ENCODE measurements around the gene KRTAP10-8.
"Not testable (repeated sequence)": the region's sequence is repeated elsewhere in the genome, so short reads cannot be mapped to it uniquely, and the experiment has no call there.

Gene KRTAP10-8

DNA sequence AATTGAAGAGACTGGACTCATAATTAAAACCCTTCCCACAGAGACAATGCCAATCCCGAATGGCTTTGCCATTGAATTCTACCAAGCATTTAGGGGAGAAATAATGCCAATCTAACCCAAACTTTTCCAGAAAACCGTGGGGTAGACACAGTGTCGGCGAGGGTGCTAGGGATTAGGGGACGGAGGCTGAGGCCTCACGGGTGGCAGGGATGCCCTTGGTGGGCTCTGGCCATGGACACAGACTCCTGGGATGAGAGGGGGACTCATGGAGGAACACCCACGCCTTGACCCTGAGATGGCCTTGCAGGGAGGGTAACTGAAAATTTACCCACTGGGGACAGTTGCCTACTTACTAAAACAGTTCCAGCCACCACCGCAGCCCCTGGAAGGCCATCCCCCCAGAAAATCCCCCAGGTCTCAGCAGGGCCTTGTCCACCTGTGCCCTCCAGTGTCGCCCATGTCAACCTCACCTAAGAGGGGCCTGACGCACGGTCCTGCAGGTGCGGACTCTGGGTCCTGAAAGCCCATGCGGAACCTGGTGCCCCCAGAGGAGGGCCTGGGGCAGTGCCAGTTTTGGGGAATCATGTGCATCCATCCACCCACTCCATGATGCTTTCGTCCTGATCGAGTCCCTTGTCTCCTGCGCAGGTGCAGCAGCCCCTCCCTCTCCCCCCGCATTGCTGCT lies 33.4 kb upstream of the KRTAP10-8 start:
- Histone ChIP-seq H3K27me3 (ENCODE audit: insufficient read depth, low read depth, severe bottlenecking) (no peaks in the 10 kb centered on the region), H3K27ac (no peak overlapping the region), H3K36me3 (no peaks in the 10 kb centered on the region), H3K9me3 (ENCODE audit: severe bottlenecking) (peaks cover 17% of the 10 kb centered on the region), H3K4me3 (ENCODE audit: low read depth, low read length) (no peak overlapping the region)
- TF ChIP-seq, protein P1, sequence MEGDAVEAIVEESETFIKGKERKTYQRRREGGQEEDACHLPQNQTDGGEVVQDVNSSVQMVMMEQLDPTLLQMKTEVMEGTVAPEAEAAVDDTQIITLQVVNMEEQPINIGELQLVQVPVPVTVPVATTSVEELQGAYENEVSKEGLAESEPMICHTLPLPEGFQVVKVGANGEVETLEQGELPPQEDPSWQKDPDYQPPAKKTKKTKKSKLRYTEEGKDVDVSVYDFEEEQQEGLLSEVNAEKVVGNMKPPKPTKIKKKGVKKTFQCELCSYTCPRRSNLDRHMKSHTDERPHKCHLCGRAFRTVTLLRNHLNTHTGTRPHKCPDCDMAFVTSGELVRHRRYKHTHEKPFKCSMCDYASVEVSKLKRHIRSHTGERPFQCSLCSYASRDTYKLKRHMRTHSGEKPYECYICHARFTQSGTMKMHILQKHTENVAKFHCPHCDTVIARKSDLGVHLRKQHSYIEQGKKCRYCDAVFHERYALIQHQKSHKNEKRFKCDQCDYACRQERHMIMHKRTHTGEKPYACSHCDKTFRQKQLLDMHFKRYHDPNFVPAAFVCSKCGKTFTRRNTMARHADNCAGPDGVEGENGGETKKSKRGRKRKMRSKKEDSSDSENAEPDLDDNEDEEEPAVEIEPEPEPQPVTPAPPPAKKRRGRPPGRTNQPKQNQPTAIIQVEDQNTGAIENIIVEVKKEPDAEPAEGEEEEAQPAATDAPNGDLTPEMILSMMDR (IDR thresholded peaks at IDR 0.05; ENCODE audit: low read depth, low read length): no peak
- no peak for DNase-seq

DNA sequence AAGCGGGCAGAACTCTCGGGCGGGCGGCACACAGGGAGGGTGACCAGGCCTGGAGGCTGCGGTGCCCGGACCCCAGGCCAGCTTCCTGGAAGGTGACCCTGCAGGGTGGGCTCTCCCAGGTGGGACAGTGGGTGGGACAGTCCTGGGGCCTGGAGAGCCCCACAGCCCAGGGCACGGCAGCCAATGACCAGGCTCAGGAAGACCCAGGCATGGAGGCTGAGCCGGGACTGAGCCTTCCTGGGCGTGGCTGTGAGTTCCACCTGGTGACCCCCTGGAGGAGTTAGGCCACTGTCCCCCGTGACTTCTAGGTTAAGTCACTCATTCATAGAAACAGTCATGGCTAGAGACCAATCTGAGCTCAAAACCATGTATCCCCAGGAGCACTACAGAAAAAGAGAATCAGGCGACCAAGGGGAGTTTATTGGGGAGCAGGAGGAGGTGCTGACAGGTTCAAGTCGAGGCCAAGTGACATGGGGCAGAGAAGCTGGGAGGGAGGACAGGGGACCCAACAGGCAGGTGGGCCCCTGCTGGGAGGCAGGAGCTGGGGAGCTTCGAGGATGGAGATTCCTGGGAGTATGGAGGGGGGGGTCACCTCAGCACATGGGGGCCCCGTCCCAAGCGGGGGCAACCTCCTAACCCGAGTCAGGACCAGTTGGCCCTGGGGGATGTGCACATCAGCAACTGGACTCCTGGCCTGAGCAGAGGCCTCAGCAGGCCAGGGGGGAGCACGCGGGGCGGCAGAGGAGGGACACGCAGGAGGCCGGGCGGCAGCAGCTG lies 32.6 kb upstream of the KRTAP10-8 start:
- no peak for DNase-seq
- Histone ChIP-seq H3K36me3 (no peaks in the 10 kb centered on the region), H3K27me3 (ENCODE audit: insufficient read depth, low read depth, severe bottlenecking) (no peaks in the 10 kb centered on the region), H3K4me3 (ENCODE audit: low read depth, low read length) (no peak overlapping the region), H3K27ac (no peak overlapping the region), H3K9me3 (ENCODE audit: severe bottlenecking) (peaks cover 17% of the 10 kb centered on the region)
- TF ChIP-seq, protein P1 (IDR thresholded peaks at IDR 0.05; ENCODE audit: low read depth, low read length): no peak

DNA sequence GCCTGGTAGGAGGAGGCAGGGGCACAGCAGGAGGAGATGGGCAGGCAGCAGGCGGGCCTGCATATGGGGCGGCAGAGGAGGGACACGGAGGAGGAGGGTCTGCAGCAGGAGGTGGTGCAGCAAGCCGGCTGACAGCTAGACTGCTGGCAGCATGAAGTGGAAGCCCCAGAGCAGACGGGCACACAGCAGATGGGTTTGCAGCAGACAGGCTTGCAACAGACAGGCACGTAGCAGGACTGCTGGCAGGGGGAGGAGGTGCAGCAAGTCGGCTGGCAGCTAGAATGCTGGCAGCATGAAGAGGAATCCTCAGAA lies 32.1 kb upstream of the KRTAP10-8 start:
- H3K27me3 ChIP-seq (ENCODE audit: insufficient read depth, low read depth, severe bottlenecking): no peaks in the 10 kb centered on the region
- H3K36me3 ChIP-seq: no peaks in the 10 kb centered on the region
- no peak overlapping the region for H3K27ac ChIP-seq
- TF ChIP-seq, protein P1 (IDR thresholded peaks at IDR 0.05; ENCODE audit: low read depth, low read length): no peak
- peaks cover 17% of the 10 kb centered on the region for H3K9me3 ChIP-seq (ENCODE audit: severe bottlenecking)
- DNase-seq: no peak
- no peak overlapping the region for H3K4me3 ChIP-seq (ENCODE audit: low read depth, low read length)

DNA sequence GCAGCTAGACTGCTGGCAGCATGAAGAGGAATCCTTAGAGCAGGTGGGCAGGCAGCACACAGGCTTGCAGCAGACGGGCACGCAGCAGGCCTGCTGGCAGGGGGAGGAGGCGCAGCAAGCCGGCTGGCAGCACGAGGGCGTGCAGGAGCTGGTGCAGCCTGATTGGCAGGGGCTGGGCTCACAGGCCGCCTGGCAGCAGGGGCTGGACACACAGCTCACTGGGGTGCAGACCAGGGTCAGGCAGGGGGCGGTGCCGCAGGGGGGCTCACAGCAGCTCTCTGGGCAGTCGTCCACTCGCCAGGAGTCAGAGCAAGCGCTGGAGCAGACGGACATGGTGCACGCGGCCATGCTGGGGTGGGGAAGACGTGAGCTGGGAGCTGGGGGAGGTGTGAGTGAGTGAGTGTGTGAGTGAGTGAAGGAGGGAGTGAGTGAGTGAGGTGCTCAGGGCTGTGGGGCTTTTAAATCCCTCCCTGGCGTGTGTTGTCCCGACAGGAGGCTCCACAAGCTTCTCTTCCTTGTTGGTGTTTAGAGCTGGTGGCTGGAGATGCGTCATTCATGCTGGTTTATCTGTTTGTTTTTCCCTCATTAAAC lies 31.6 kb upstream of the KRTAP10-8 start, which contains the start of gene KRTAP10-5:
KRTAP10-5 (minus strand) TSS at position 374 of the 591 bp plus-strand sequence; CDS start at position 348, 26 bp downstream.
- not testable (repeated sequence) for DNase-seq

DNA sequence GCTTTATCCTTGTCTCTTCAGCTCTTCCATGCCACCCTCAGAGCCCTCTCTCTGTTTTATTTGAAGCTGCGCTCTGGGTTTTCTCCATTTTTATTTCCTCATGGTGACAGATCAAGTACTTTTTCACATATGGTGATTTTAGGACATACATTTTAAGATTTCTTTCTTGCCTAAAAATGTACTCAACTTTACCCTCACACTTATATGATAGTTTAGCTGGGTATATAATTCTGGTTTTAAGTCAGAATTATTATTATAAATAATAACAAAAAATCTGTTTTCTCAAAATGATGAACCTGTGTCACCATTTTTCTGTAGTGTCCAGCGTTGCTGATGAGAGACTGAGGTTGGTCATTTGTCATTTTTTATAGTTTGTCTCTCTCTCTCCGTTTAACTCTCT lies 30.7 kb upstream of the KRTAP10-8 start:
- DNase-seq: no peak
- TF ChIP-seq, protein P1 (IDR thresholded peaks at IDR 0.05; ENCODE audit: low read depth, low read length): no peak
- H3K27me3 ChIP-seq (ENCODE audit: insufficient read depth, low read depth, severe bottlenecking): no peaks in the 10 kb centered on the region
- peaks cover 17% of the 10 kb centered on the region for H3K9me3 ChIP-seq (ENCODE audit: severe bottlenecking)
- no peaks in the 10 kb centered on the region for H3K36me3 ChIP-seq
- H3K4me3 ChIP-seq (ENCODE audit: low read depth, low read length): no peak overlapping the region
- no peak overlapping the region for H3K27ac ChIP-seq

More for the DNA sequence above, 31.6 kb upstream of the KRTAP10-8 start, which contains the start of gene KRTAP10-5:
- H3K9me3 ChIP-seq (ENCODE audit: severe bottlenecking): peaks cover 17% of the 10 kb centered on the region
- not testable (repeated sequence) for H3K27ac ChIP-seq; H3K27me3 ChIP-seq (ENCODE audit: insufficient read depth, low read depth, severe bottlenecking); H3K36me3 ChIP-seq; H3K4me3 ChIP-seq (ENCODE audit: low read depth, low read length)

DNA sequence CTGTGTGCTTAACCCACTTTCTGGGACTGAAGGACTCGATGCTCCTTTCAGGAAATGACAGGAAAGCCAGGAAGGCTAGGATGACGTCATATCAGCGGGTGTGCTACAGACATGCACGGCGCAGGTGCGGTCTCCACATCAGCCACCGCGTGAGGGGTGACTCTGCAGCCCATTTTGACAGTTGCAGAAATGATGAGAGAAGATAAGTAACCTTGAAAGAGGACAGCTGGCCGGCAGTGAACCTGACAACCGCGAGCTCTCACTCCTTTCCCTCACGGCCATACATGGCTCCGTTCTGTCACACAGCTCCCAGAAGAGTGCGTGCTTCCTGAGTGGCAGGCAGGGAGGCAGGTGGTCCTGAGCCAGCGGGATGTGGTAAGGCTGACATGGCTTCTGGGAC lies 29.8 kb upstream of the KRTAP10-8 start:
- H3K27me3 ChIP-seq (ENCODE audit: insufficient read depth, low read depth, severe bottlenecking): no peaks in the 10 kb centered on the region
- DNase-seq: no peak
- H3K27ac ChIP-seq: no peak overlapping the region

More for the DNA sequence above, 29.8 kb upstream of the KRTAP10-8 start:
- Histone ChIP-seq H3K9me3 (ENCODE audit: severe bottlenecking) (peaks cover 10% of the 10 kb centered on the region), H3K4me3 (ENCODE audit: low read depth, low read length) (no peak overlapping the region), H3K36me3 (no peaks in the 10 kb centered on the region)
- TF ChIP-seq, protein P1 (IDR thresholded peaks at IDR 0.05; ENCODE audit: low read depth, low read length): no peak

Measured in WERI-Rb-1 (cell line).